Gastrocnemius medialis (tissue), 4 donors: ENCODE data around the gene HELZ2. TPM values are rescaled to one million over a fixed set of nuclear protein-coding genes. Genes with fewer than 3 reads are reported as not detected.

Experiments used
- ATAC-seq, 2 donors: fragments of 150-250 bp; one replicate each; pipeline ENCODE4 v1.9.1; 2016
- DNase-seq, 2 donors: peaks; one replicate each; pipeline ENCODE4 v3.0.0-alpha.2; 2019
- H3K27ac ChIP-seq, 4 donors: fragments of 200-600 bp; sonication (generic); 1 replicate in 1 of 4; 2 replicates in 3 of 4; pipeline ENCODE4 v1.5.1; 2016 to 2018; ENCODE audit warnings: mild to moderate bottlenecking in 2 of 4, moderate library complexity in 1 of 4
- H3K27me3 ChIP-seq, 3 donors: fragments of 200-600 bp; sonication (generic) in 2 of 3; 1 replicate in 1 of 3; 2 replicates in 2 of 3; pipeline versions ENCODE4 v1.5.1 to v1.6.0; 2016 to 2019; ENCODE audit warnings: mild to moderate bottlenecking in 1 of 3, moderate library complexity in 1 of 3
- H3K36me3 ChIP-seq, 2 donors: fragments of 200-600 bp; sonication (generic) in 1 of 2; one replicate each; pipeline ENCODE4 v1.5.1; 2017 to 2018
- H3K4me1 ChIP-seq, 2 donors: fragments of 200-600 bp; sonication (generic) in 1 of 2; one replicate each; pipeline ENCODE4 v1.5.1; 2016 to 2017; ENCODE audit warnings: mild to moderate bottlenecking in 2 of 2
- H3K4me3 ChIP-seq, 4 donors: fragments of 200-600 bp; sonication (generic) in 3 of 4; 1 replicate in 1 of 4; 2 replicates in 3 of 4; pipeline ENCODE4 v1.5.1; 2016 to 2019; ENCODE audit warnings: mild to moderate bottlenecking in 2 of 4
- H3K9me3 ChIP-seq, 3 donors: fragments of 200-600 bp; sonication (generic) in 2 of 3; 1 replicate in 1 of 3; 2 replicates in 2 of 3; pipeline ENCODE4 v1.5.1; 2016 to 2019
- POLR2A ChIP-seq, 2 donors: fragments of 450-650 bp; IDR thresholded peaks; one replicate each; pipeline ENCODE4 v1.6.1; 2017; ENCODE audit warnings: antibody characterized with exemption in 2 of 2, mild to moderate bottlenecking in 2 of 2, moderate library complexity in 2 of 2
- in situ Hi-C, 4 donors: fragments of 200-750 bp; cut with MboI; loops; one replicate each; pipeline versions ENCODE4 v1.15.0 to v1.8.0; 2017; ENCODE audit warnings: low sequenced_read_pairs in 4 of 4
- intact Hi-C: fragments of 100-400 bp; cut with DNase I; formaldehyde crosslinking; loops from one replicate; pipeline ENCODE4 v1.15.1; 2023; ENCODE audit warnings: low total_unique reads
- total RNA-seq, 4 donors: library from RNA; depleted of rRNA; stranded (reverse); fragments of >200 nt; gene quantifications; one replicate each; pipeline versions ENCODE4 v1.1.0 to v1.2.3, GENCODE V29; 2016
- TF ChIP-seq, protein P1 (sequence below), 5 experiments: fragments of 450-650 bp in 3 of 5; fragments of 200-600 bp in 2 of 5; sonication (generic) in 2 of 5; IDR thresholded peaks in 4 of 5; conservative IDR thresholded peaks in 1 of 5; 1 replicate in 4 of 5; 2 replicates in 1 of 5; pipeline ENCODE4 v1.5.1; 2016 to 2019; ENCODE audit warnings: antibody characterized with exemption in 5 of 5, mild to moderate bottlenecking in 3 of 5, moderate library complexity in 3 of 5

The HELZ2 gene
- total RNA-seq, 4 donors from 2014 or later: 1.7 to 6.2 (median 3.6) TPM

DNA sequence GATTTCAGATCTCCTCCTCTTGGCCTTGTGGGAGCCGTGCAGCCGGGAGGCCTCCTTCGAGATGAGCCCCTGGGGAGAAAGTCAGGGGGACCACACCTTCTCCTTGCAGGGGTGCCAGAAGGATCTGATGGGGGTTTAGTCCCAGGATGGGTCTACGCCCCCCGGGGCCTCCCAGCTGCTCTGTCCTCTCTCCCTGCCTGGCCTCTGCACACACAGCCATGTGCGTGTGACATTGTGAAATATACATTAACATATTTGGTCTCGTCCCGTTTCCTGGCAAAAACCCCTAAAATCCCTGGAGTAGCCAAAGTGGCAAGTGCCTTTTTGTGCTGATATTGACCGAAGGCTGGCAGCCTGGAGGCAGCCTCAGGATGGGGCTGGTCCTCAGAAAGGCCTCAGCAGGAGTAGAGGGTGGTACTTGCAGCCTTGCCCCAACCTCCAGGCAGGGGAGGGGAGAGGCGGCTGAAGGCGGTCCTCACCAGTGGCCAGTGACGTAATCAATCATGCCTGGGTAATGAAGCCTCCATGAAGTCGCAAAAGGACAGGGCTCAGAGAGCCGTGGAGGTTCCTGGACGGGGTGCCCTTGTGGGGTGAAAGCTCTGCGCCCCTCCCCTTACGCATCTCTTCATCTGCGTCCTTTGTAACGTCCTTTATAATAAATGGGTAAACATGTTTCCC is 5.1 kb upstream of the HELZ2 start:
- no peak for DNase-seq
- ATAC-seq: no peak
- no peak for TF ChIP-seq POLR2A (IDR thresholded peaks at IDR 0.05)
- TF ChIP-seq, protein P1, sequence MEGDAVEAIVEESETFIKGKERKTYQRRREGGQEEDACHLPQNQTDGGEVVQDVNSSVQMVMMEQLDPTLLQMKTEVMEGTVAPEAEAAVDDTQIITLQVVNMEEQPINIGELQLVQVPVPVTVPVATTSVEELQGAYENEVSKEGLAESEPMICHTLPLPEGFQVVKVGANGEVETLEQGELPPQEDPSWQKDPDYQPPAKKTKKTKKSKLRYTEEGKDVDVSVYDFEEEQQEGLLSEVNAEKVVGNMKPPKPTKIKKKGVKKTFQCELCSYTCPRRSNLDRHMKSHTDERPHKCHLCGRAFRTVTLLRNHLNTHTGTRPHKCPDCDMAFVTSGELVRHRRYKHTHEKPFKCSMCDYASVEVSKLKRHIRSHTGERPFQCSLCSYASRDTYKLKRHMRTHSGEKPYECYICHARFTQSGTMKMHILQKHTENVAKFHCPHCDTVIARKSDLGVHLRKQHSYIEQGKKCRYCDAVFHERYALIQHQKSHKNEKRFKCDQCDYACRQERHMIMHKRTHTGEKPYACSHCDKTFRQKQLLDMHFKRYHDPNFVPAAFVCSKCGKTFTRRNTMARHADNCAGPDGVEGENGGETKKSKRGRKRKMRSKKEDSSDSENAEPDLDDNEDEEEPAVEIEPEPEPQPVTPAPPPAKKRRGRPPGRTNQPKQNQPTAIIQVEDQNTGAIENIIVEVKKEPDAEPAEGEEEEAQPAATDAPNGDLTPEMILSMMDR (IDR thresholded peaks at IDR 0.05 in 4 of 5, conservative IDR thresholded peaks at IDR 0.05 in 1 of 5): no peak
- peaks cover 8 to 14% of the 10 kb centered on the region in 2 donors for H3K4me1 ChIP-seq
- in situ Hi-C loops (no loop called here), intact Hi-C loops (no loop called here)
- H3K27ac ChIP-seq: no peak overlapping the region
- H3K27me3 ChIP-seq: no peaks in the 10 kb centered on the region
- no peak overlapping the region for H3K4me3 ChIP-seq
- no peaks in the 10 kb centered on the region for H3K9me3 ChIP-seq
- H3K36me3 ChIP-seq: no peaks in the 10 kb centered on the region

DNA sequence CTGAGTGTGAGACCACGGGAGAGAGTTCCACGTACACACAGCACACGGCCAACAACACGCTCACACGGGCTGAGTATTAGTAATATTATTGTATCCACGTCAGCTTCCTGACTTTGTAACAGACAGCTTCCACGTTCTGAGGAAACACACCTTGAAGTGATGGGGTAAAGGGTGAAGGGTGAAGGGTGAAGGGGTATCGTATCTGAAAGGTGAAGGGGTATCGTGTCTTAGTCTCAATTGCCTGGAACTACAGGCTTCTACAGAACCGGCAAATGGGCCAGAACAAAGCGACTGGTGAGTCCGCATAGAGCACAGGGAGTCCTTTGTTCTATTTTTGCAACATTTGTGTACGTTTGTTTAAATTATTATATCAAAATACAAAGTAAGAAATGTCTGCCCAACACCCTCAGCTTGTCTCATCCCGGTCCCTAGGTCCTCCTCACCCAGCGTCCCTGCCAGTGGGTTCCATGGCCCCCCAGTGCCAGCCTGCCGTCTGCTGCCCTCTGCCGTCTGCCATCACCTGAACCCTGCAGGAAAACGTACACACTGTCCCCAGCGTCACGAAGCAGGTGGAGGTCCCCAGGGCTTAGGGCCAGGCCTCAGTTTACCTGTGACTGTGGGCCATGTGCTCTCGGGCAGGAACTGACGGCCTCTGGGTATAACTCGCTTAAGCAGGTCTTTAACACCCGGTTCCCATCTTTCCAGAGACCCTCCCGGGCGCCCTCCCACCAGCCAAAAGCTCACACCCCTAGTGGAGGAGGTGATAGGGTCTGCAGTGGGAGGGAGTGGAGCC is 4.4 kb upstream of the HELZ2 start:
- TF ChIP-seq, protein P1 (IDR thresholded peaks at IDR 0.05 in 4 of 5, conservative IDR thresholded peaks at IDR 0.05 in 1 of 5): no peak
- TF ChIP-seq POLR2A (IDR thresholded peaks at IDR 0.05): no peak
- no peak overlapping the region for H3K4me3 ChIP-seq
- H3K4me1 ChIP-seq: peaks cover 8 to 16% of the 10 kb centered on the region in 2 donors
- peaks cover 0 to 4% (median 2%) of the 10 kb centered on the region in 3 donors for H3K27me3 ChIP-seq
- no peaks in the 10 kb centered on the region for H3K36me3 ChIP-seq
- ATAC-seq: no peak
- no peak overlapping the region for H3K27ac ChIP-seq
- intact Hi-C loops (no loop called here), in situ Hi-C loops (no loop called here)
- no peaks in the 10 kb centered on the region for H3K9me3 ChIP-seq
- no peak for DNase-seq

GRCh38 chr20:63577317-63577894 is 3.4 kb upstream of the HELZ2 start:
- in situ Hi-C loops: no loop called here
- Histone ChIP-seq H3K9me3 (no peaks in the 10 kb centered on the region), H3K36me3 (no peaks in the 10 kb centered on the region), H3K27ac (peak overlapping the region in 2 of 4 donors; percentile 14), H3K4me1 (peaks cover 8 to 19% of the 10 kb centered on the region in 2 donors), H3K4me3 (peak overlapping the region in 1 of 4 donors; percentile 25), H3K27me3 (peaks cover 3 to 12% (median 9%) of the 10 kb centered on the region in 3 donors)
- ATAC-seq: peak; percentile 57 to 66
- TF ChIP-seq, protein P1 (IDR thresholded peaks at IDR 0.05 in 4 of 5, conservative IDR thresholded peaks at IDR 0.05 in 1 of 5): no peak
- TF ChIP-seq POLR2A (IDR thresholded peaks at IDR 0.05): no peak
- peak; percentile 22 to 61 for DNase-seq
- intact Hi-C loops: no loop called here

DNA sequence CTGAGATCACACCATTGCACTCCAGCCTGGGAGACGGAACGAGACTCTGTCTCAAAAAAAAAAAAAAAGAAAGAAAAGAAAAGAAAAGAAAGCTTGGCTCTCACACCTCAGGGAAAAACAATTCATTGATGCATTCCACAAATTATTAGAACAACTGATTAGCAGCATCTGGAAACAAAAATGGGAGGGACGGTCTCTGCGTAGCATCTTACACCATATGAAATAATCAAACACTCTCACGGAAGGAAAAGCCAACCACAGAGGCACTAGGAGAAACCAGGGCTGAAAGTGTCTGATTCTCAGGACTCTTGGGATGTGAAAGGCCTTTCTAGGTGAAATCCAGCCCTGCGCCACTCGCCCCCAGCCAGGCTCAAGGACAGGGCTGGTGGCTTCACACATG is 2.3 kb upstream of the HELZ2 start:
- no peaks in the 10 kb centered on the region for H3K9me3 ChIP-seq
- in situ Hi-C loops (no loop called here), intact Hi-C loops (no loop called here)
- no peak overlapping the region for H3K27ac ChIP-seq
- DNase-seq (no peak), ATAC-seq (no peak)
- H3K36me3 ChIP-seq: no peaks in the 10 kb centered on the region
- peaks cover 3 to 12% (median 10%) of the 10 kb centered on the region in 3 donors for H3K27me3 ChIP-seq
- no peak for TF ChIP-seq POLR2A (IDR thresholded peaks at IDR 0.05)
- TF ChIP-seq, protein P1 (IDR thresholded peaks at IDR 0.05 in 4 of 5, conservative IDR thresholded peaks at IDR 0.05 in 1 of 5): no peak
- peaks cover 8 to 19% of the 10 kb centered on the region in 2 donors for H3K4me1 ChIP-seq
- H3K4me3 ChIP-seq: no peak overlapping the region
